ENCODE data around the gene PCSK9.
A peak's percentile ranks its signal among the peaks of the same experiment; 100 is the strongest.

The PCSK9 gene

GRCh38 chr1:55039342-55040082 lies at the start of gene PCSK9:
Gene PCSK9 (plus strand): TSS chr1:55039548. CDS start chr1:55039838, 290 bp downstream.
- no peak for TF ChIP-seq ZFX (IDR thresholded peaks at IDR 0.05)
- TF ChIP-seq, protein P1, sequence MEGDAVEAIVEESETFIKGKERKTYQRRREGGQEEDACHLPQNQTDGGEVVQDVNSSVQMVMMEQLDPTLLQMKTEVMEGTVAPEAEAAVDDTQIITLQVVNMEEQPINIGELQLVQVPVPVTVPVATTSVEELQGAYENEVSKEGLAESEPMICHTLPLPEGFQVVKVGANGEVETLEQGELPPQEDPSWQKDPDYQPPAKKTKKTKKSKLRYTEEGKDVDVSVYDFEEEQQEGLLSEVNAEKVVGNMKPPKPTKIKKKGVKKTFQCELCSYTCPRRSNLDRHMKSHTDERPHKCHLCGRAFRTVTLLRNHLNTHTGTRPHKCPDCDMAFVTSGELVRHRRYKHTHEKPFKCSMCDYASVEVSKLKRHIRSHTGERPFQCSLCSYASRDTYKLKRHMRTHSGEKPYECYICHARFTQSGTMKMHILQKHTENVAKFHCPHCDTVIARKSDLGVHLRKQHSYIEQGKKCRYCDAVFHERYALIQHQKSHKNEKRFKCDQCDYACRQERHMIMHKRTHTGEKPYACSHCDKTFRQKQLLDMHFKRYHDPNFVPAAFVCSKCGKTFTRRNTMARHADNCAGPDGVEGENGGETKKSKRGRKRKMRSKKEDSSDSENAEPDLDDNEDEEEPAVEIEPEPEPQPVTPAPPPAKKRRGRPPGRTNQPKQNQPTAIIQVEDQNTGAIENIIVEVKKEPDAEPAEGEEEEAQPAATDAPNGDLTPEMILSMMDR (conservative IDR thresholded peaks at IDR 0.05) = no peak
- H3K27ac ChIP-seq = no peak within 1 kb of the TSS

DNA sequence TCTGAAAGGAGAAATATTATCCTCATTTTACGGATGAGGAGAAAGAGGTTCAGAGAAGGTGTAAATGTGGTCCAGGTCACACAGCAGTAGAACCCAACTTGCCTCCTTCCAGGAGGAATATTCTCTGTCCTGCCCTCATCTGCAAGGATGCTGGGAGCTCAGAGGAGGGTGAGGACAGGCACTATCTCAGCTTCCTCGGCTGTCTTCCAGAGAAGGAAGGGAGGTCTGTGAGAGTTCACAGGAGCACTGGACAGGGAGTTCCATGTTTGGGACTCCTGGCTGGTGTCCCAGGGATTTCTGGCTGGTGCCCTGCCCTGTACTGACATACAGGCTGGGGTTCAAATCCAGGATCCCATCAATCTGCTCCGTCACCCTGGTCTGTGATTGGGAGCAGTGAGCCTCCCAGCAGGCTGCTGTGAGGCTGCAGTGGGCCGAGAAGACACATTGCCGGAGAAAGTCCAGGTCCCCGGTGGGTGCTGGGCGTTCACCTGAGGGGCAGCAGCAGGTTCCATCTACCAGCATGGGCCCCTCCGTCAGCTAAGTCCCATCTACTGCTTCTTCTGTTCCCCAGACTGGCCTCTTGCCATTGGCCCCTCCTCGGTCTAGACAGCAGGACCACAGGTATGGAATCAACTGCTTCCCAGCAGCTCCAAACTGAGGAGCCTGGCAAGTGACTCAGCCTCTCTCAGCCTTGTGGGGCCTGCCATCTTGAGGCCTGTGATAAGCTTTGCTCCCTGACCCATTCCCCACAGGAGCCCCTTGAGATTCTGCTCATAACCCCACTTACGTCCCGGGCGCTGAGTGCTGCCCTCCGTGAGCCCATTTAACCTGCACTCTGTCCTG lies 49.2 kb upstream of the PCSK9 start:
- peak overlapping the region; percentile 10; the same call in 1 of the 2 replicates for H3K27ac ChIP-seq
- TF ChIP-seq, protein P1 (conservative IDR thresholded peaks at IDR 0.05) = no peak
- no peak for TF ChIP-seq ZFX (IDR thresholded peaks at IDR 0.05)

GRCh38 chr1:54990916-54991315 lies 48.4 kb upstream of the PCSK9 start:
- H3K27ac ChIP-seq = no peak overlapping the region
- no peak for TF ChIP-seq ZFX (IDR thresholded peaks at IDR 0.05)
- TF ChIP-seq, protein P1 (conservative IDR thresholded peaks at IDR 0.05) = no peak

GRCh38 chr1:54991939-54992338 lies 47.4 kb upstream of the PCSK9 start:
- TF ChIP-seq, protein P1 (conservative IDR thresholded peaks at IDR 0.05) = no peak
- no peak for TF ChIP-seq ZFX (IDR thresholded peaks at IDR 0.05)
- no peak overlapping the region for H3K27ac ChIP-seq

- TF ChIP-seq ZFX (IDR thresholded peaks at IDR 0.05) = no peak
- TF ChIP-seq, protein P1 (conservative IDR thresholded peaks at IDR 0.05) = no peak
- H3K27ac ChIP-seq = no peak overlapping the region
Observed at GRCh38 chr1:54993140-54993539, 46.2 kb upstream of the PCSK9 start.

DNA sequence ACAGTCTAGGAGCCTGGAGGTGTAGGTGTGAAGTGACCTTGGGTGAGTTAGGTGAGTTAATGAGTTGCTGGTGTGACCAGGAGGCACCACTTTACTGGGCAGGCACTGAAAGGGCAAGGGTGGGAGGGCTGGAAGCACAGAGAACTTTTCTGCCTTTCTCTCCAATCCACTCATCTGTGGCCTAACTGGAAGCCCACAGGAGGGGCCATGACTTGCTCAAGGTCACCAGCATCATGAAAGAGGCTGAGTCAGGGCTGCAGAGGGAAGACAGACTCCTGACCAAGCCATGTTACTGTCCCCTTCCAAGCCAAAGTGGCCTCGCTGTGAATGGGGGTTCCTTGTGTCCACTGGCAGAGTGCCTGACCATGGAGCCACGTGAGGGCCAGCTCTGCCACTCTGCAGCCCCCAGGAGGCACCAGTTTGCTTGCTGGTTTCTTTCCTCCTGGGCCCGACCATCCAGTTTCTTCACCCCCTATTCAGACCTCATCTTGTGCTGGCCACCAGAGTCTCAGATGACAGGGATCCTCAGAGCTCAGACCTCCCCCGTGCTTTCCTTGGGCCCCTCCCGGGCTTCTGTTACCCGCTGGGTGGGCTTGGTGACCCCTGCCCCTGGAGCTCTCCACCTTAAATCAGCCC lies 44.9 kb upstream of the PCSK9 start:
- no peak for TF ChIP-seq ZFX (IDR thresholded peaks at IDR 0.05)
- TF ChIP-seq, protein P1 (conservative IDR thresholded peaks at IDR 0.05) = no peak
- no peak overlapping the region for H3K27ac ChIP-seq
